Activated CD8-positive, alpha-beta T cell treated with anti-CD3 and anti-CD28 coated beads for 36 hours (primary cell): ENCODE results near the gene POPDC3. TPM values are rescaled to one million over a fixed set of nuclear protein-coding genes. Genes with fewer than 3 reads are reported as not detected.

Source experiments
- ATAC-seq: fragments of 200-7000 bp; cut with Tn5 transposase; one replicate; pipeline ENCODE4 v1.10.0; 2021; ENCODE audit warnings: mild to moderate bottlenecking, moderate library complexity
- CTCF ChIA-PET: fragments of 350-600 bp; sonication (Branson Sonifier 250); formaldehyde crosslinking; loops from one replicate; lab custom pipeline; 2021; ENCODE audit warnings: antibody characterized with exemption; lab: Charles Lee
- POLR2A ChIA-PET: fragments of 350-600 bp; sonication (Branson Sonifier 250); formaldehyde crosslinking; loops from one replicate; lab custom pipeline; 2021; ENCODE audit warnings: antibody characterized with exemption; lab: Charles Lee
- DNase-seq: peaks from one replicate; pipeline ENCODE4 v3.0.0-alpha.2; 2020
- H3K27ac Mint-ChIP-seq: one replicate; pipeline ENCODE4 v1.8.0; 2021; ENCODE audit warnings: mild to moderate bottlenecking, mixed read lengths
- H3K27me3 Mint-ChIP-seq: one replicate; pipeline ENCODE4 v1.8.0; 2021; ENCODE audit warnings: mixed read lengths
- H3K36me3 Mint-ChIP-seq: one replicate; pipeline ENCODE4 v1.8.0; 2021; ENCODE audit warnings: low read depth, mixed read lengths
- H3K4me1 Mint-ChIP-seq: one replicate; pipeline ENCODE4 v1.8.0; 2021; ENCODE audit warnings: low read depth, mixed read lengths
- H3K4me3 Mint-ChIP-seq: one replicate; pipeline ENCODE4 v1.8.0; 2021; ENCODE audit warnings: mild to moderate bottlenecking, moderate library complexity, mixed read lengths
- H3K9me3 Mint-ChIP-seq: one replicate; pipeline ENCODE4 v1.8.0; 2021; ENCODE audit warnings: mixed read lengths
- CTCF ChIP-seq: fragments of 200-600 bp; IDR thresholded peaks from one replicate; pipeline ENCODE4 v1.8.0; 2022; ENCODE audit warnings: antibody characterized with exemption, mild to moderate bottlenecking
- intact Hi-C: fragments of 100-400 bp; cut with micrococcal nuclease; formaldehyde crosslinking; loops from one replicate; pipeline ENCODE4 v1.10.0; 2022
- total RNA-seq, 2 experiments: library from RNA; stranded (reverse); gene quantifications; one replicate each; pipeline ENCODE4 v1.2.3, GENCODE V29; 2021

Gene POPDC3
- total RNA-seq, 2 experiments from 2014 or later, result not detected

- ChIA-PET POLR2A (no interaction called here), CTCF (no interaction called here)
- H3K27ac Mint-ChIP-seq, result no peak overlapping the region
- no peaks in the 10 kb centered on the region for H3K36me3 Mint-ChIP-seq
- no peaks in the 10 kb centered on the region for H3K4me1 Mint-ChIP-seq
- no peak for TF ChIP-seq CTCF
- peaks cover 13% of the 10 kb centered on the region for H3K27me3 Mint-ChIP-seq
- DNase-seq (no peak), ATAC-seq (no peak)
- H3K4me3 Mint-ChIP-seq, result no peak overlapping the region
- no peaks in the 10 kb centered on the region for H3K9me3 Mint-ChIP-seq
- intact Hi-C loops, result no loop called here
These were observed 57.8 kb downstream of the POPDC3 start for GRCh38 chr6:105121981-105122380.

- Mint-ChIP-seq H3K4me3 (no peak overlapping the region), H3K27me3 (peaks cover 17% of the 10 kb centered on the region), H3K9me3 (no peaks in the 10 kb centered on the region), H3K4me1 (no peaks in the 10 kb centered on the region), H3K27ac (no peak overlapping the region), H3K36me3 (no peaks in the 10 kb centered on the region)
- DNase-seq (no peak), ATAC-seq (no peak)
- CTCF ChIA-PET, result no interaction called here
- intact Hi-C loops, result no loop called here
- TF ChIP-seq CTCF, result no peak
- POLR2A ChIA-PET, result interaction anchor here (0.6 kb wide), 1 partner anchor 117 kb away, joined by 4 read pairs; no protein-coding TSS in a partner anchor
These were observed 59.2 kb downstream of the POPDC3 start for GRCh38 chr6:105120570-105120969.

GRCh38 chr6:105116150-105116549 is 63.7 kb downstream of the POPDC3 start:
- Mint-ChIP-seq H3K4me3 (no peak overlapping the region), H3K27ac (no peak overlapping the region), H3K36me3 (no peaks in the 10 kb centered on the region), H3K27me3 (peaks cover 16% of the 10 kb centered on the region), H3K4me1 (no peaks in the 10 kb centered on the region), H3K9me3 (no peaks in the 10 kb centered on the region)
- ChIA-PET POLR2A (no interaction called here), CTCF (interaction anchor here (0.5 kb wide), 1 partner anchor 28 kb away, joined by 3 read pairs; no protein-coding TSS in a partner anchor)
- TF ChIP-seq CTCF, result no peak
- DNase-seq (no peak), ATAC-seq (no peak)
- intact Hi-C loops, result no loop called here

- intact Hi-C loops, result no loop called here
- Mint-ChIP-seq H3K27ac (no peak overlapping the region), H3K4me1 (no peaks in the 10 kb centered on the region), H3K27me3 (peaks cover 17% of the 10 kb centered on the region), H3K36me3 (no peaks in the 10 kb centered on the region), H3K4me3 (no peak overlapping the region), H3K9me3 (no peaks in the 10 kb centered on the region)
- POLR2A ChIA-PET, result no interaction called here
- CTCF ChIA-PET, result interaction anchor here (0.9 to 1.7 kb wide), 2 partner anchors 25 to 289 kb away, joined by 3 to 10 read pairs; partner anchors contain the start of gene PREP
- no peak for DNase-seq
- no peak for TF ChIP-seq CTCF
- no peak for ATAC-seq
These were observed 66.4 kb downstream of the POPDC3 start for GRCh38 chr6:105113422-105113821.

- Mint-ChIP-seq H3K36me3 (no peaks in the 10 kb centered on the region), H3K9me3 (no peaks in the 10 kb centered on the region), H3K27ac (no peak overlapping the region), H3K4me3 (no peak overlapping the region), H3K27me3 (peaks cover 19% of the 10 kb centered on the region), H3K4me1 (no peaks in the 10 kb centered on the region)
- DNase-seq, result no peak
- no peak for TF ChIP-seq CTCF
- intact Hi-C loops, result no loop called here
- no peak for ATAC-seq
- POLR2A ChIA-PET, result interaction anchor here (0.6 kb wide), 2 partner anchors 166 to 287 kb away, joined by 3 to 4 read pairs; no protein-coding TSS in a partner anchor
- CTCF ChIA-PET, result interaction anchor here (1.7 kb wide), 1 partner anchor 25 kb away, joined by 10 read pairs; no protein-coding TSS in a partner anchor
These were observed 67.2 kb downstream of the POPDC3 start for GRCh38 chr6:105112577-105112976.
